HEK293 (cell line): ENCODE data around the gene PPBP.

Source experiments
- BCL11B ChIP-seq: fragments of 450-650 bp; formaldehyde crosslinking; IDR thresholded peaks from 2 replicates; pipeline ENCODE4 v1.5.1; 2016; ENCODE audit warnings: low read depth, missing biosample characterization, missing genetic modification characterization
- CTCF ChIP-seq: fragments of 450-650 bp; formaldehyde crosslinking; IDR thresholded peaks from 2 replicates; pipeline ENCODE4 v1.5.1; 2016; ENCODE audit warnings: missing biosample characterization, missing genetic modification characterization
- ELK4 ChIP-seq: IDR thresholded peaks from 2 replicates; pipeline ENCODE4 v1.6.1; 2011; ENCODE audit warnings: mild to moderate bottlenecking, low read depth, low read length, borderline replicate concordance
- PRDM10 ChIP-seq: fragments of 450-650 bp; formaldehyde crosslinking; IDR thresholded peaks from 2 replicates; pipeline ENCODE4 v1.5.1; 2016; ENCODE audit warnings: missing biosample characterization, missing genetic modification characterization
- REST ChIP-seq: fragments of 450-650 bp; formaldehyde crosslinking; IDR thresholded peaks from 2 replicates; pipeline ENCODE4 v1.5.1; 2016; ENCODE audit warnings: missing biosample characterization, missing genetic modification characterization
- SCRT1 ChIP-seq: fragments of 450-650 bp; formaldehyde crosslinking; IDR thresholded peaks from 2 replicates; pipeline ENCODE4 v1.5.1; 2016; ENCODE audit warnings: missing biosample characterization, missing genetic modification characterization, borderline replicate concordance
- ZNF639 ChIP-seq: fragments of 450-650 bp; formaldehyde crosslinking; IDR thresholded peaks from 2 replicates; pipeline ENCODE4 v1.5.1; 2016; ENCODE audit warnings: missing biosample characterization, missing genetic modification characterization

- TF ChIP-seq ELK4 (no peak), CTCF (tag by site-specific recombination) (no peak), PRDM10 (tag by site-specific recombination) (no peak), BCL11B (tag by site-specific recombination) (no peak), SCRT1 (no peak), ZNF639 (tag by site-specific recombination) (no peak), REST (no peak)
Observed at GRCh38 chr4:73947239-73947985, 40.6 kb downstream of the PPBP start.
